Lower lobe of right lung (tissue), 2 donors: ENCODE data around the gene ZNF341. TPM values are rescaled to one million over a fixed set of nuclear protein-coding genes. Genes with fewer than 3 reads are reported as not detected.

ENCODE experiments used
- ATAC-seq, 2 donors: fragments of 200-7000 bp; cut with Tn5 transposase; one replicate each; pipeline ENCODE4 v1.9.1; 2020 to 2022; ENCODE audit warnings: mild to moderate bottlenecking in 2 of 2, moderate library complexity in 2 of 2
- DNase-seq: peaks from one replicate; pipeline ENCODE4 v3.0.0-alpha.2; 2020
- H3K27ac ChIP-seq: fragments of 200-600 bp; one replicate; pipeline ENCODE4 v1.8.0; 2022
- H3K27me3 ChIP-seq: fragments of 200-600 bp; one replicate; pipeline ENCODE4 v1.8.0; 2022; ENCODE audit warnings: low read depth
- H3K36me3 ChIP-seq: fragments of 200-600 bp; one replicate; pipeline ENCODE4 v1.8.0; 2022; ENCODE audit warnings: mild to moderate bottlenecking
- H3K4me1 ChIP-seq: fragments of 200-600 bp; one replicate; pipeline ENCODE4 v1.8.0; 2022
- H3K4me3 ChIP-seq: fragments of 200-600 bp; one replicate; pipeline ENCODE4 v1.8.0; 2022; ENCODE audit warnings: mild to moderate bottlenecking
- H3K9me3 ChIP-seq: fragments of 200-600 bp; one replicate; pipeline ENCODE4 v1.8.0; 2022
- CTCF ChIP-seq: fragments of 200-600 bp; IDR thresholded peaks from one replicate; pipeline ENCODE4 v1.8.0; 2022; ENCODE audit warnings: antibody characterized with exemption, mild to moderate bottlenecking
- intact Hi-C: fragments of 100-400 bp; cut with DNase I; formaldehyde crosslinking; loops from one replicate; pipeline ENCODE4 v1.11.0; 2022
- total RNA-seq: library from RNA; stranded (reverse); fragmentation: NEBNext Ultra II Directional; extraction: Animal tissue kit (Norgen Biotek cat#: 25700); gene quantifications from one replicate; pipeline ENCODE4 v1.2.1, GENCODE V29; 2021
- donor health status: DM: no; HTN: yes; CAD: no; lungs with severe emphysema.

Gene ZNF341
- total RNA-seq, 1 donor from 2014 or later, result 5.6 TPM

GRCh38 chr20:33837096-33837830 is 105.5 kb downstream of the ZNF341 start:
- Histone ChIP-seq H3K9me3 (no peaks in the 10 kb centered on the region), H3K4me1 (peaks cover 90% of the 10 kb centered on the region), H3K27me3 (no peaks in the 10 kb centered on the region), H3K4me3 (no peak overlapping the region), H3K36me3 (peaks cover 7% of the 10 kb centered on the region), H3K27ac (no peak overlapping the region)
- DNase-seq (no peak), ATAC-seq (no peak)
- TF ChIP-seq CTCF, result no peak
- intact Hi-C loops, result no loop called here

GRCh38 chr20:33838035-33838864 is 106.5 kb downstream of the ZNF341 start:
- TF ChIP-seq CTCF, result no peak
- H3K27me3 ChIP-seq, result no peaks in the 10 kb centered on the region
- H3K27ac ChIP-seq, result no peak overlapping the region
- no peak overlapping the region for H3K4me3 ChIP-seq
- no peak for DNase-seq
- H3K36me3 ChIP-seq, result peaks cover 5% of the 10 kb centered on the region
- intact Hi-C loops, result no loop called here
- no peak for ATAC-seq
- peaks cover 90% of the 10 kb centered on the region for H3K4me1 ChIP-seq
- no peaks in the 10 kb centered on the region for H3K9me3 ChIP-seq

GRCh38 chr20:33839591-33839990 is 107.8 kb downstream of the ZNF341 start:
- intact Hi-C loops, result no loop called here
- H3K27ac ChIP-seq, result no peak overlapping the region
- ATAC-seq, result peak in 1 of 2 donors; percentile 22
- no peak overlapping the region for H3K4me3 ChIP-seq
- TF ChIP-seq CTCF, result no peak
- H3K36me3 ChIP-seq, result peaks cover 5% of the 10 kb centered on the region
- H3K9me3 ChIP-seq, result no peaks in the 10 kb centered on the region
- H3K4me1 ChIP-seq, result peaks cover 90% of the 10 kb centered on the region
- no peaks in the 10 kb centered on the region for H3K27me3 ChIP-seq
- DNase-seq, result no peak

- Histone ChIP-seq H3K9me3 (no peaks in the 10 kb centered on the region), H3K36me3 (peaks cover 5% of the 10 kb centered on the region), H3K27me3 (no peaks in the 10 kb centered on the region), H3K4me1 (peaks cover 90% of the 10 kb centered on the region), H3K27ac (no peak overlapping the region), H3K4me3 (no peak overlapping the region)
- no peak for TF ChIP-seq CTCF
- ATAC-seq (no peak), DNase-seq (no peak)
- intact Hi-C loops, result no loop called here
Measured at GRCh38 chr20:33840160-33840559, 108.4 kb downstream of the ZNF341 start.

- TF ChIP-seq CTCF, result no peak
- Histone ChIP-seq H3K9me3 (no peaks in the 10 kb centered on the region), H3K4me1 (peaks cover 83% of the 10 kb centered on the region), H3K4me3 (no peak overlapping the region), H3K27me3 (no peaks in the 10 kb centered on the region), H3K27ac (no peak overlapping the region), H3K36me3 (peaks cover 5% of the 10 kb centered on the region)
- DNase-seq (no peak), ATAC-seq (no peak)
- intact Hi-C loops, result no loop called here
Measured at GRCh38 chr20:33840759-33841435, 109.1 kb downstream of the ZNF341 start.
